T-cell (primary cell): ENCODE results near the gene SLC9A7. TPM values are rescaled to one million over a fixed set of nuclear protein-coding genes. Genes with fewer than 3 reads are reported as not detected.
A peak's percentile ranks its signal among the peaks of the same experiment; 100 is the strongest.

Experiments
- ATAC-seq, 4 experiments: fragments of 200-7000 bp in 3 of 4; fragments of 150-1000 bp in 1 of 4; cut with Tn5 transposase; replicated peaks in 1 of 4; 1 replicate in 3 of 4; 2 replicates in 1 of 4; pipeline ENCODE4 v1.10.0; 2021; ENCODE audit warnings: moderate library complexity in 3 of 4, mild to moderate bottlenecking in 2 of 4, moderate number of reproducible peaks in 1 of 4
- CTCF ChIA-PET, 2 donors: fragments of 300-600 bp; sonication (Branson Sonifier 250); formaldehyde crosslinking; loops; one replicate each; lab custom pipeline; 2022; ENCODE audit warnings: antibody characterized with exemption in 2 of 2; lab: Charles Lee
- POLR2A ChIA-PET, 2 donors: fragments of 300-600 bp; sonication (Branson Sonifier 250); formaldehyde crosslinking; loops; one replicate each; lab custom pipeline; 2022; ENCODE audit warnings: antibody characterized with exemption in 2 of 2; lab: Charles Lee
- DNase-seq, 35 experiments: peaks; one replicate each; pipeline versions ENCODE4 v3.0.0 to v3.0.0-alpha.2; 2013 to 2023
- H3K27ac ChIP-seq: one replicate; pipeline ENCODE4 v1.5.1; 2013; ENCODE audit warnings: low read length
- H3K27me3 ChIP-seq, 2 experiments: replicated peaks in 1 of 2; 1 replicate in 1 of 2; 2 replicates in 1 of 2; pipeline versions ENCODE4 v1.6.1 to v1.7.0; 2013; ENCODE audit warnings: low read length in 1 of 2, mixed read lengths in 1 of 2; ENCODE audit not compliant: control insufficient read depth in 2 of 2, insufficient read depth in 2 of 2; ENCODE audit errors: extremely low read depth in 1 of 2
- H3K36me3 ChIP-seq, 2 donors: 1 replicate in 1 of 2; 2 replicates in 1 of 2; pipeline versions ENCODE4 v1.6.1 to v1.7.0; 2013; ENCODE audit warnings: low read length in 1 of 2; ENCODE audit not compliant: control insufficient read depth in 2 of 2, insufficient read depth in 1 of 2; ENCODE audit errors: extremely low read depth in 1 of 2
- H3K4me1 ChIP-seq, 2 experiments: 1 replicate in 1 of 2; 2 replicates in 1 of 2; pipeline versions ENCODE4 v1.6.1 to v1.7.0; 2013; ENCODE audit warnings: low read length in 2 of 2, mixed read lengths in 1 of 2; ENCODE audit not compliant: insufficient read depth in 2 of 2, control insufficient read depth in 1 of 2; ENCODE audit errors: extremely low read depth in 1 of 2
- H3K4me3 ChIP-seq, 2 donors: 1 replicate in 1 of 2; 2 replicates in 1 of 2; pipeline versions ENCODE4 v1.5.1 to v1.7.0; 2013; ENCODE audit warnings: mild to moderate bottlenecking in 2 of 2, low read length in 1 of 2, moderate library complexity in 1 of 2; ENCODE audit not compliant: control insufficient read depth in 1 of 2; ENCODE audit errors: extremely low read depth in 1 of 2
- H3K9me3 ChIP-seq: 2 replicates; pipeline ENCODE4 v1.7.0; 2013
- H3K27ac Mint-ChIP-seq, 2 donors: one replicate each; pipeline ENCODE4 v1.8.0; 2020 to 2021; ENCODE audit warnings: mild to moderate bottlenecking in 2 of 2, mixed read lengths in 2 of 2
- H3K27me3 Mint-ChIP-seq, 2 donors: one replicate each; pipeline ENCODE4 v1.8.0; 2021 to 2022; ENCODE audit warnings: mixed read lengths in 2 of 2
- H3K36me3 Mint-ChIP-seq: one replicate; pipeline ENCODE4 v1.8.0; 2021; ENCODE audit warnings: mixed read lengths
- H3K4me1 Mint-ChIP-seq, 3 donors: one replicate each; pipeline ENCODE4 v1.8.0; 2020 to 2022; ENCODE audit warnings: mixed read lengths in 3 of 3, mild to moderate bottlenecking in 1 of 3
- H3K4me3 Mint-ChIP-seq, 3 donors: one replicate each; pipeline ENCODE4 v1.8.0; 2020 to 2022; ENCODE audit warnings: mild to moderate bottlenecking in 3 of 3, mixed read lengths in 3 of 3, moderate library complexity in 3 of 3
- H3K9me3 Mint-ChIP-seq, 3 donors: one replicate each; pipeline ENCODE4 v1.8.0; 2020 to 2022; ENCODE audit warnings: mixed read lengths in 3 of 3
- WGBS: methylation state at CpG from one replicate; pipeline ENCODE4 v1.1.5; 2013; ENCODE audit warnings: missing lambda C conversion rate; ENCODE audit not compliant: insufficient coverage; 5-methylcytosine and 5-hydroxymethylcytosine counted together
- total RNA-seq, 35 experiments: library from RNA in 6 of 35; stranded (reverse) in 6 of 35; fragments of 120-200 nt in 1 of 35; gene quantifications; one replicate each; pipeline versions ENCODE4 v1.2.1 to v1.2.4 and lab custom pipeline; 2013 to 2026

The SLC9A7 gene
- total RNA-seq, 5 donors from 2014 or later (not counting 1 experiment from before 2014, with no cell fraction given): 2.3 to 6.3 (median 3.7) TPM

GRCh38 chrX:46601283-46601682 is 157.6 kb downstream of the SLC9A7 start:
- no CpG with 5 or more reads among the region's 6 CpGs for WGBS
- H3K27me3 ChIP-seq: no peaks in the 10 kb centered on the region
- no peaks in the 10 kb centered on the region for H3K36me3 ChIP-seq
- no peak overlapping the region for H3K27ac Mint-ChIP-seq
- no peaks in the 10 kb centered on the region for H3K4me1 ChIP-seq
- no peaks in the 10 kb centered on the region for H3K9me3 Mint-ChIP-seq
- H3K4me3 Mint-ChIP-seq: no peak overlapping the region
- ChIA-PET CTCF (interaction anchor here in 1 of 2 donors (0.5 kb wide), 1 partner anchor 816 kb away, joined by 4 read pairs; no protein-coding TSS in a partner anchor), POLR2A (no interaction called here)
- no peaks in the 10 kb centered on the region for H3K9me3 ChIP-seq
- H3K27me3 Mint-ChIP-seq: peaks cover 0 to 17% of the 10 kb centered on the region in 2 donors
- H3K27ac ChIP-seq: no peak overlapping the region
- H3K36me3 Mint-ChIP-seq: peaks cover 9% of the 10 kb centered on the region
- peaks cover 0 to 3% (median 0%) of the 10 kb centered on the region in 3 donors for H3K4me1 Mint-ChIP-seq
- ATAC-seq (no peak), DNase-seq (no peak)
- no peak overlapping the region for H3K4me3 ChIP-seq

GRCh38 chrX:46599051-46599560 is 159.8 kb downstream of the SLC9A7 start:
- Mint-ChIP-seq H3K4me3 (no peak overlapping the region), H3K9me3 (no peaks in the 10 kb centered on the region), H3K27ac (no peak overlapping the region), H3K27me3 (peaks cover 0 to 12% of the 10 kb centered on the region in 2 donors), H3K36me3 (peaks cover 9% of the 10 kb centered on the region), H3K4me1 (peaks cover 0 to 6% (median 2%) of the 10 kb centered on the region in 3 donors)
- H3K27me3 ChIP-seq: no peaks in the 10 kb centered on the region
- no peaks in the 10 kb centered on the region for H3K9me3 ChIP-seq
- DNase-seq (no peak), ATAC-seq (no peak)
- POLR2A ChIA-PET: no interaction called here
- CTCF ChIA-PET: interaction anchor here (0.5 to 0.6 kb wide), 2 partner anchors 25 to 1036 kb away, joined by 3 to 4 read pairs; no protein-coding TSS in a partner anchor
- no peaks in the 10 kb centered on the region for H3K36me3 ChIP-seq
- WGBS: no CpG with 5 or more reads among the region's 1 CpG
- H3K27ac ChIP-seq: no peak overlapping the region
- H3K4me3 ChIP-seq: no peak overlapping the region
- H3K4me1 ChIP-seq: no peaks in the 10 kb centered on the region

- DNase-seq (no peak), ATAC-seq (no peak)
- Histone ChIP-seq H3K4me1 (no peaks in the 10 kb centered on the region), H3K27ac (no peak overlapping the region), H3K9me3 (no peaks in the 10 kb centered on the region), H3K4me3 (no peak overlapping the region), H3K36me3 (no peaks in the 10 kb centered on the region), H3K27me3 (no peaks in the 10 kb centered on the region)
- peaks cover 2 to 11% (median 4%) of the 10 kb centered on the region in 3 donors for H3K4me1 Mint-ChIP-seq
- ChIA-PET CTCF (no interaction called here), POLR2A (no interaction called here)
- peaks cover 0 to 12% of the 10 kb centered on the region in 2 donors for H3K27me3 Mint-ChIP-seq
- no peak overlapping the region for H3K27ac Mint-ChIP-seq
- H3K36me3 Mint-ChIP-seq: peaks cover 9% of the 10 kb centered on the region
- WGBS: no CpG with 5 or more reads among the region's 6 CpGs
- no peaks in the 10 kb centered on the region for H3K9me3 Mint-ChIP-seq
- H3K4me3 Mint-ChIP-seq: no peak overlapping the region
Measured at GRCh38 chrX:46597771-46598170, 161.1 kb downstream of the SLC9A7 start.

GRCh38 chrX:46597208-46597607 is 161.7 kb downstream of the SLC9A7 start:
- H3K4me3 Mint-ChIP-seq: no peak overlapping the region
- ChIA-PET CTCF (no interaction called here), POLR2A (no interaction called here)
- no peak overlapping the region for H3K4me3 ChIP-seq
- no CpG with 5 or more reads among the region's 8 CpGs for WGBS
- H3K36me3 Mint-ChIP-seq: peaks cover 9% of the 10 kb centered on the region
- no peaks in the 10 kb centered on the region for H3K9me3 Mint-ChIP-seq
- no peaks in the 10 kb centered on the region for H3K9me3 ChIP-seq
- ATAC-seq (no peak), DNase-seq (no peak)
- no peaks in the 10 kb centered on the region for H3K36me3 ChIP-seq
- H3K27me3 ChIP-seq: no peaks in the 10 kb centered on the region
- no peaks in the 10 kb centered on the region for H3K4me1 ChIP-seq
- H3K27ac ChIP-seq: no peak overlapping the region
- peaks cover 4 to 13% (median 6%) of the 10 kb centered on the region in 3 donors for H3K4me1 Mint-ChIP-seq
- H3K27me3 Mint-ChIP-seq: peaks cover 0 to 9% of the 10 kb centered on the region in 2 donors
- H3K27ac Mint-ChIP-seq: no peak overlapping the region

- H3K4me1 ChIP-seq: peaks cover 0 to 3% of the 10 kb centered on the region in 2 experiments
- no CpG with 5 or more reads among the region's 1 CpG for WGBS
- no peaks in the 10 kb centered on the region for H3K9me3 ChIP-seq
- H3K27me3 ChIP-seq: no peaks in the 10 kb centered on the region
- Mint-ChIP-seq H3K27ac (no peak overlapping the region), H3K27me3 (peaks cover 0 to 4% of the 10 kb centered on the region in 2 donors), H3K4me3 (no peak overlapping the region), H3K4me1 (peaks cover 6 to 22% (median 11%) of the 10 kb centered on the region in 3 donors), H3K9me3 (no peaks in the 10 kb centered on the region), H3K36me3 (peaks cover 6% of the 10 kb centered on the region)
- H3K36me3 ChIP-seq: no peaks in the 10 kb centered on the region
- ChIA-PET CTCF (no interaction called here), POLR2A (no interaction called here)
- H3K27ac ChIP-seq: no peak overlapping the region
- ATAC-seq (no peak), DNase-seq (no peak)
- H3K4me3 ChIP-seq: no peak overlapping the region
Measured at GRCh38 chrX:46595084-46595483, 163.8 kb downstream of the SLC9A7 start.

GRCh38 chrX:46589977-46590723 is 168.8 kb downstream of the SLC9A7 start:
- peak overlapping the region; percentile 44 to 72 for H3K27ac Mint-ChIP-seq
- POLR2A ChIA-PET: interaction anchor here (0.6 kb wide), 2 partner anchors 11 to 104 kb away, joined by 3 to 4 read pairs; no protein-coding TSS in a partner anchor
- Histone ChIP-seq H3K27me3 (no peaks in the 10 kb centered on the region), H3K4me3 (no peak overlapping the region), H3K36me3 (no peaks in the 10 kb centered on the region), H3K9me3 (no peaks in the 10 kb centered on the region), H3K4me1 (peaks cover 2 to 27% of the 10 kb centered on the region in 2 experiments), H3K27ac (peak overlapping the region; percentile 34)
- no CpG with 5 or more reads among the region's 7 CpGs for WGBS
- ATAC-seq (peak in 1 of 4 experiments; percentile 3), DNase-seq (no peak)
- CTCF ChIA-PET: interaction anchor here in 1 of 2 donors (1.2 to 1.6 kb wide), 2 partner anchors 16 to 17 kb away, joined by 3 to 4 read pairs; no protein-coding TSS in a partner anchor
- H3K27me3 Mint-ChIP-seq: no peaks in the 10 kb centered on the region
- no peak overlapping the region for H3K4me3 Mint-ChIP-seq
- H3K4me1 Mint-ChIP-seq: peaks cover 28 to 52% (median 44%) of the 10 kb centered on the region in 3 donors
- no peaks in the 10 kb centered on the region for H3K9me3 Mint-ChIP-seq
- H3K36me3 Mint-ChIP-seq: no peaks in the 10 kb centered on the region
